HEK293 (cell line): ENCODE data around the gene XYLT2.

Experiments
- CTCF ChIP-seq: fragments of 450-650 bp; formaldehyde crosslinking; IDR thresholded peaks from 2 replicates; pipeline ENCODE4 v1.5.1; 2016; ENCODE audit warnings: missing biosample characterization, missing genetic modification characterization
- ZFP41 ChIP-seq: fragments of 450-650 bp; formaldehyde crosslinking; IDR thresholded peaks from 2 replicates; pipeline ENCODE4 v1.5.1; 2016; ENCODE audit warnings: missing biosample characterization, missing genetic modification characterization, borderline replicate concordance
- ZNF10 ChIP-seq: fragments of 450-650 bp; formaldehyde crosslinking; IDR thresholded peaks from 2 replicates; pipeline ENCODE4 v1.5.1; 2017; ENCODE audit warnings: missing biosample characterization, missing genetic modification characterization
- ZNF114 ChIP-seq: fragments of 450-650 bp; formaldehyde crosslinking; IDR thresholded peaks from 2 replicates; pipeline ENCODE4 v1.5.0; 2017; ENCODE audit warnings: missing biosample characterization, missing genetic modification characterization
- ZNF121 ChIP-seq: fragments of 450-650 bp; formaldehyde crosslinking; IDR thresholded peaks from 2 replicates; pipeline ENCODE4 v1.5.1; 2016; ENCODE audit warnings: missing biosample characterization, missing genetic modification characterization
- ZNF18 ChIP-seq: fragments of 450-650 bp; formaldehyde crosslinking; IDR thresholded peaks from 2 replicates; pipeline ENCODE4 v1.5.1; 2016; ENCODE audit warnings: missing biosample characterization, missing genetic modification characterization
- ZNF274 ChIP-seq, 2 experiments: fragments of 200-500 bp in 1 of 2; fragments of 450-650 bp in 1 of 2; sonication (Bioruptor generic) in 1 of 2; formaldehyde crosslinking in 1 of 2; IDR thresholded peaks; 2 replicates each; pipeline versions ENCODE4 v1.5.1 to v1.6.1; 2014 to 2016; ENCODE audit warnings: borderline replicate concordance in 1 of 2, inconsistent platforms in 1 of 2, low read length in 1 of 2, missing biosample characterization in 1 of 2, missing genetic modification characterization in 1 of 2
- ZNF768 ChIP-seq: fragments of 450-650 bp; formaldehyde crosslinking; IDR thresholded peaks from 2 replicates; pipeline ENCODE4 v1.5.1; 2018; ENCODE audit warnings: missing biosample characterization, mild to moderate bottlenecking, missing genetic modification characterization
- ZNF785 ChIP-seq: fragments of 450-650 bp; formaldehyde crosslinking; IDR thresholded peaks from 2 replicates; pipeline ENCODE4 v1.5.1; 2016; ENCODE audit warnings: missing biosample characterization, missing genetic modification characterization

DNA sequence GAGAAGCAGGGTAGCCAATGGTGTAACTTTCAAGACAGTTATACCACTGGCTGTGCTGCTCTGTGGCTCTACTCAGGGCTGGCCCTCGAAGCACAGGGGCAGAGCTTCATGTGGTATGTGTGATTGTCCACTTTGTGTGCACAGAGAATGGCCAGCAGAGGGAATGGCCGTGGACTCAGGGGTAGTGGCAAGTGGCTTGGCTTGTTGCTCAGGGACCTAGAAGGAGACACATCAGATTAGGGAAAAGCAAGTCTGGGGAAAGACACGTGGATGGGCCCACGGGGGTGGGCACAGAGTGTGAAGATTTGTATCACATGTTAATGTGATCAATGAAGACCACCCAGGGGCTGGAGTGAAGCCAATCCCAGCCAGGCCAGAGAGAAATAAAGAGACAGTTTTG lies 20.0 kb upstream of the XYLT2 start:
- TF ChIP-seq ZNF18 (no peak), CTCF (no peak), ZNF274 (IDR thresholded peaks at IDR 0.05; ENCODE audit: low read length) (no peak), ZNF274 (tag by site-specific recombination; IDR thresholded peaks at IDR 0.05; ENCODE audit: borderline replicate concordance) (no peak), ZNF785 (tag by site-specific recombination) (no peak), ZFP41 (tag by site-specific recombination) (no peak), ZNF768 (no peak), ZNF121 (tag by site-specific recombination) (no peak), ZNF114 (tag by site-specific recombination) (no peak), ZNF10 (tag by site-specific recombination) (no peak)
